Measurements from ENCODE around the gene ISM1.

DNA sequence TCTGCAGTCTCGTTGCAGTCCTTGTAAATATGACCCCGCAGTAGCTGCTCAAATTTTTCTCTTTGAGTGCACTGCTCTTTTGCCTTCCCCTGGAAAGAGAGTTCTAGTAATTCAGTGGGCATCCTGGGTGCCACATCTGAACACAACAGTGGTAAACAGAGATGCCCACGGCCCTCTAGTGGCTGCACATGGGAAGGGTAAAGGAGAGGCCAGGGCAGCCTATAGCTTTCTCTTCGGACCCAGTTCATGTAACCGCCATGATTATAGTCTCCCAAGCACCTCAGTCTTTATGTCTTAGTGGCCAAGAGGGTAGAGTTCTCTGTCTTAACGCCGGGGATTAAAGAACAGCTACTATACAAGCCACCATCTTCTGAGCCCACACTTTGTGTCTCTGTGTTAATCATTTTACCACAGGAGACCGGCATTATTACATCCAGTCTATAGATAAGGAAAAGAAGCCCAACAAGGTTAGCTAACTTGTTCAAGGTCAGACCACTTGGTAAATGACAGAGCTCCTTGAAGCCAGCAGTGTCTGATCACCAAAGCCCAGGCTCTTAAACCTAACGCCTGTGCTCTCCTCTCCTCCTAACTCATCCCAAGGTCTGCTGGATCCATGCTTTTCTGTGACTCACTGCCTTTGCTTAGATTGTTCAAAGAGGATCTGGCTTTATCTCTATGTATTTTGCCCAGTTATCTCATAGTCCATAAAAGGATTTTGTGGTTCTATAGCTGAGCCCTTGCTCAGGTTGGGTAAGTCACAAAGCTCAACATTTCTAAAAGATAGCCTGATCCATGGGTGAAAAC, 81.8 kb downstream of the ISM1 start:
- TF ChIP-seq, protein P1, sequence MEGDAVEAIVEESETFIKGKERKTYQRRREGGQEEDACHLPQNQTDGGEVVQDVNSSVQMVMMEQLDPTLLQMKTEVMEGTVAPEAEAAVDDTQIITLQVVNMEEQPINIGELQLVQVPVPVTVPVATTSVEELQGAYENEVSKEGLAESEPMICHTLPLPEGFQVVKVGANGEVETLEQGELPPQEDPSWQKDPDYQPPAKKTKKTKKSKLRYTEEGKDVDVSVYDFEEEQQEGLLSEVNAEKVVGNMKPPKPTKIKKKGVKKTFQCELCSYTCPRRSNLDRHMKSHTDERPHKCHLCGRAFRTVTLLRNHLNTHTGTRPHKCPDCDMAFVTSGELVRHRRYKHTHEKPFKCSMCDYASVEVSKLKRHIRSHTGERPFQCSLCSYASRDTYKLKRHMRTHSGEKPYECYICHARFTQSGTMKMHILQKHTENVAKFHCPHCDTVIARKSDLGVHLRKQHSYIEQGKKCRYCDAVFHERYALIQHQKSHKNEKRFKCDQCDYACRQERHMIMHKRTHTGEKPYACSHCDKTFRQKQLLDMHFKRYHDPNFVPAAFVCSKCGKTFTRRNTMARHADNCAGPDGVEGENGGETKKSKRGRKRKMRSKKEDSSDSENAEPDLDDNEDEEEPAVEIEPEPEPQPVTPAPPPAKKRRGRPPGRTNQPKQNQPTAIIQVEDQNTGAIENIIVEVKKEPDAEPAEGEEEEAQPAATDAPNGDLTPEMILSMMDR (IDR thresholded peaks at IDR 0.05), result peak; percentile 42 to 61 (median 53)
- TF ChIP-seq POLR2A (IDR thresholded peaks at IDR 0.05), result no peak

Measured in transverse colon (tissue), 3 donors.